ENCODE results near the gene TPCN1.

TPCN1 gene

GRCh38 chr12:113263431-113263963 is 42.2 kb downstream of the TPCN1 start:
- DNase-seq, result no peak

GRCh38 chr12:113266106-113266895 is 45.0 kb downstream of the TPCN1 start:
- DNase-seq, result no peak

DNA sequence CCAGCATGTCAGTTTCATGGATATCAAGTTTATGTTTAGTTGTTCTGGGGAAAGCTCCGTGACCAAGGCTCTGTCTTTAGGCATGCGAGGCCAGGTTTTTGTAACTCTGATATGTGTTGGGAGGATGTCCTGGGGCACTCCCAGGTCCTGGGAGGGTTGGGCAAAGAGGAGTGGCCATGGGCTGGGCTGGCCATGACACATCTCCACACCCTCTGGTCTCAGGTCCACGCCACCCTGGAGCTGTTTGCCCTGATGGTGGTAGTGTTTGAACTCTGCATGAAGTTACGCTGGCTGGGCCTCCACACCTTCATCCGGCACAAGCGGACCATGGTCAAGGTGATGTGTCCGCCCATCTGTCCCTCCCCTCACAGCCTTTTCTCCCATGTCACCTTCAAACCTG is 46.4 kb downstream of the TPCN1 start:
- no peak for DNase-seq

- DNase-seq, result no peak
Measured at GRCh38 chr12:113268136-113268535, 46.9 kb downstream of the TPCN1 start.

GRCh38 chr12:113268621-113269020 is 47.4 kb downstream of the TPCN1 start:
- DNase-seq, result no peak

DNA sequence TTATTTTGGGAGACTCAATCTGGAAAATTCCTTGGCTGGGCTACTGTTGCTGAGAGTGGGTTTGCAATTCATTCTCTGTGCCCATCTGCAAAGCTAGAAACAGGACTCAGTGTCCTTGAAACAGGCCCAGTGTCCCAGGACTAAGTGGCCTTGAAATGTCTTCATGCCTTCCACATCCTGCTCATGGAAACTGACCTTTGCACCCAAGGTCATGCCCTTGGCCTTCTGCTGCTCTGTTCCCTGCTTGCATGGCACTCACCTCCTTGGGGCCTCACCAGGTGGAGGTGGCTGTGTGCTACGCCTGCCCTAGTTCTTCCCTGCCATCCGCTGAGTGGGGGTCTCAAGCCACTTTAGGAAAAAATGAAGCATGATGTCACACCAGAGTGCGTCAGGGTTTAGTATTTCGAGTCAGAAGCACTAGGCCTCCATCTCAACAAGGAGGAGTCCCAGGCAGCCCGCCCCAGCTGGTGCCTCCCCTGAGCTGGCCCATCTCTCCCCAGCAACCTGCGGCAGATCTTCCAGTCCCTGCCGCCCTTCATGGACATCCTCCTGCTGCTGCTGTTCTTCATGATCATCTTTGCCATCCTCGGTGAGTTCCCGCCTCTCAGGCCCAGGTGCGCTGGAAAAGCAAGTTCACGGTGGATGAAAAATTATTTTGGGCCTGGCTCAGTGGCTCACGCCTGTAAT is 48.1 kb downstream of the TPCN1 start:
- no peak for DNase-seq

DNA sequence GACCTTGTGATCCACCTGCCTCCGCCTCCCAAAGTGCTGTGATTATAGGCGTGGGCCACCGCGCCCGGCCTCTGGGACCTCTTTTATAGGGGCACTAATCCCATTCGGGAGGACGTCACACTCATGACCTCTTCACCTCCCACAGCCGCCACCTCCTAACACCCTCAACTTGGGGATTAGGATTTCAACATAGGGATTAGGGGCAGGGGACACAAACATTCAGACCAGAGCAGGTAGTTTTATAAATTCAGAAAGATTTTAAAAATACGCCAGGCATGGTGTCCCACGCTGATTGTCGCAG is 49.4 kb downstream of the TPCN1 start:
- no peak for DNase-seq

GRCh38 chr12:113271466-113271852 is 50.2 kb downstream of the TPCN1 start:
- DNase-seq, result no peak

DNA sequence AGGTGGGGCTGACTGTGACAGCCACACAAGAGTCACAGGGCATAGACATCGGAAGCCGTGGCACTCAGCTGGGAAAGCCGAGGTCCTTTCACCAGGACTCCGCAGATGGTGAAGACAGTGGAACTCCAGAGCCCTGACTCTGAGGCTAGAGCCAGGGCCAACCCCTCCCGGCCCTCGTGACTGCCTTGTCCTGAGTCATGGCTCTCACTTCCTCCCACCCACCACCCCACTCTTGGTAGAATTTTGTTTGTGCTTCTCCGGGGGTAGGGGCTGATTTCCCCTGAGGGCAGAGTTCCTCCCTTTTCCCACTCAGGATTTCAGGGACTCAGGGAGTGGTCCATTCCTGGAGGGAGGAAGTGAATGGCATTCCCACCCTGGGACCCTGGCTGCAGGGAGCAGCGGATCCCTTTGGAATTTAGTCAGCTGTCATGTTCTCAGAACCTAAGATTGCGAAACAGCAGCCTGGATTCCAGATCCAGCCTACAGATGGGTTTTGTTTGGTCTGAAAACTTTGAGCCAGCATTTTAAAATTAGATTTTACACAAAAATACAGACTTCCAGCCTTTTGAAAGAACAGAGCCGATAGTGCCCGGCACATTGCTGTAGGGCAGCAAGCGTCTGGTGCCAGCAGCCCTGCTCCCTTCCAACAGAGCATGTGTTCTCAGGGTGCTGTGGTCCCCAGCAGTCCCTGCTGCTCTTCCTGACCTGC is 50.7 kb downstream of the TPCN1 start:
- no peak for DNase-seq

DNA sequence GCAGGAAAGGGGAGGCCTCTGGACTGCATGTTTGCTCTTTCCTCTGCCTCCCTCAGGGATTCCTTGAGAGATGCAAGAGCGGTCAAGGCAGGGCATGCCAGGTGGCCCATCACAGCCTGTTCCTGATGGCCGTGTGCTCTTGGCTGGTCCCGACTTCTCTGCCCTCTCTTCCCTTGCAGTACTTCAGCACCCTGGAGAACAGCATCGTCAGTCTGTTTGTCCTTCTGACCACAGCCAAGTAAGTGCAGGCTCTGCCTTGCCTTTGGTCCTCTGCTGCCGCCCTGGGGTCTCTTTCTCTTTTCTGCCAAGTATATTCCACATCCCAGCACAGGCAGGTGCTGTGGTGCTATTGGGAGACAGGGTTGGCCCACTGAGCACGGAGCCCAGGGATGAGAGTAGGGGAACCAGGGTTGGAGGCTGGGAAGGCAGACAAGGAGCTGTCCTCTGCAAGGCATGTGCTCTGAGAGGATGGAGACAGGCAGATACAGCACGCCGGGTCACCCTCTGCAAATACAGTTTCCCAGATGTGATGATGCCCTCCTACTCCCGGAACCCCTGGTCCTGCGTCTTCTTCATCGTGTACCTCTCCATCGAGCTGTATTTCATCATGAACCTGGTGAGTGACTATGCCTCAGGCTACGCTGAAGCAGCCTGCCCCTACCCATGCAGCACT is 51.9 kb downstream of the TPCN1 start:
- DNase-seq, result no peak

GRCh38 chr12:113274848-113275247 is 53.6 kb downstream of the TPCN1 start:
- no peak for DNase-seq

DNA sequence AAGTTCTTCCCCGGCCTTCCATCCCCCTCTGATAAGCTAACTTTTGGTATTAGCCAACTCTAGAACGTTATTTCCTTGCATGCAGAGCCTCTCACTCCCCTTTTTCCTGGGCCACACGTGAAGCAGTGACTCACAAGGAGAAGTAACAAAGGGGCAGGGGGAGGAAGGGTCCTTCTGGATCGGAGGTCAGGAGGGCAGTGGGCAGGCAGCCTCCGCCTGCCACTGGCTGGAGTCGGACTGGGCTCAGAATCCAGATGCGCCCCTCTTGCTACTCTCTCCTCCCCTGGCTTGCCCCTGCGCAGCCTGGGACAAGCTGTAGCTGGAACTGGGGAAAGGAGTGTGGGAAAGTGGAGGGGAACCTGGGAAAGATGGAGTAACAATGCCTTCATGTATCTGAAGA is 55.0 kb downstream of the TPCN1 start:
- no peak for DNase-seq

GRCh38 chr12:113276946-113277500 is 55.8 kb downstream of the TPCN1 start:
- DNase-seq, result no peak

DNA sequence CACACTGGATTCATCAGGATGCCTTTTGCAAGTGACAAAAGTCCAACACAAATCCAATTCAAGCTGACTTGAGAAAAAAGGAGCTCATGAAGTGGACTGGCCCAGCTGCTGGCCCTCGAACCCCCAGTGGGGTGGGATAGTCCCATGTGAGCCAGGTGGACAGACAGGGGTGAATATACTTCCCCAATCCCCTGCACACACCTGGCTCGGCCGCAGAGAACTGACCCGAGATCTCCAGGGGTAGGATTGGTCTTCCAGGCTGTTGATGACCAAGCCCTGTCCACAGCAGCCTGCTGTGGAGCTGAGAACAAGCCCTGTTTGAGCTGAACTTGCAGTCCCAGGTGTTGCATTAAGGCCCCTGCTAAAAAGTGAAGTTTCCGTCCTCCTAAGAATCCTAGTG is 56.2 kb downstream of the TPCN1 start:
- DNase-seq, result no peak

DNA sequence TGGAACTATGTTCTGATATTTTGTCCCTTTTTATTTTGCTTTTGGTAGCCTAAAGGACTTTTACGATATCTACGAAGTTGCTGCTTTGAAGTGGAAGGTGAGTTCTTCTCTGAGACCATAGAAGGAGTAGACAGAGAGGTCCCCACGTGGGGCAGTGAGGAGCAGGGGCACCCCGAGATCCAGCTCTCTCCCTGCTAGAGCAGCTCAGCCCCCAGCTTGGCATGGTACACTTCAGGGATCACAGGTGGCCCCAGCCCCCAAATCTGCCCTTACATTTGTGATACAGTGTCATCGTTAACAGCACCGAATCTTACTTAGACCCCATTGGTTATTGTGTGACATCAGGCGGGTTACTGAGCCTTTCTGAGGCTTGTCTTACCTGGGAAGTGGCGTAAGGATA is 56.9 kb downstream of the TPCN1 start:
- DNase-seq, result no peak

- no peak for DNase-seq
Measured at GRCh38 chr12:113278633-113279032, 57.4 kb downstream of the TPCN1 start.

DNA sequence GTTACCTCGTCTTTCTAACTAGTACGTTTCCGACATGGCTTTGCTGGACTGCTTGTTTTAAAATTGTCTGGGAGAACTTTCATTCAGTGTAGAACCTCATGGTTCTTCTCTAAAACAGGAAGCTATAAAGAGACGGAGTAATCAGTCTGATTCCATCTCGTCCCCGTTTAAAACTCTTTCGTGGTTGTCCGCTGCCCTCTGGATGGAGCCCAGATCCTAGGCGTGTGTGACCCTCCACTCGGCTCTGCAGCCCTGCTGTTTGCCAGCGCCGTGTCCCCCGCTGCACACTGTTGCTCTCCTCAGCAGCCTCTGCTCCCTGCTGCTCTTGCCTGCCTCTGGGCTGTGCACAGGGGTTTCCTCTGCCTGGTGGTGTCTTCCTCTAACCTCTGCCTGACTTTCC is 63.5 kb downstream of the TPCN1 start:
- no peak for DNase-seq

DNA sequence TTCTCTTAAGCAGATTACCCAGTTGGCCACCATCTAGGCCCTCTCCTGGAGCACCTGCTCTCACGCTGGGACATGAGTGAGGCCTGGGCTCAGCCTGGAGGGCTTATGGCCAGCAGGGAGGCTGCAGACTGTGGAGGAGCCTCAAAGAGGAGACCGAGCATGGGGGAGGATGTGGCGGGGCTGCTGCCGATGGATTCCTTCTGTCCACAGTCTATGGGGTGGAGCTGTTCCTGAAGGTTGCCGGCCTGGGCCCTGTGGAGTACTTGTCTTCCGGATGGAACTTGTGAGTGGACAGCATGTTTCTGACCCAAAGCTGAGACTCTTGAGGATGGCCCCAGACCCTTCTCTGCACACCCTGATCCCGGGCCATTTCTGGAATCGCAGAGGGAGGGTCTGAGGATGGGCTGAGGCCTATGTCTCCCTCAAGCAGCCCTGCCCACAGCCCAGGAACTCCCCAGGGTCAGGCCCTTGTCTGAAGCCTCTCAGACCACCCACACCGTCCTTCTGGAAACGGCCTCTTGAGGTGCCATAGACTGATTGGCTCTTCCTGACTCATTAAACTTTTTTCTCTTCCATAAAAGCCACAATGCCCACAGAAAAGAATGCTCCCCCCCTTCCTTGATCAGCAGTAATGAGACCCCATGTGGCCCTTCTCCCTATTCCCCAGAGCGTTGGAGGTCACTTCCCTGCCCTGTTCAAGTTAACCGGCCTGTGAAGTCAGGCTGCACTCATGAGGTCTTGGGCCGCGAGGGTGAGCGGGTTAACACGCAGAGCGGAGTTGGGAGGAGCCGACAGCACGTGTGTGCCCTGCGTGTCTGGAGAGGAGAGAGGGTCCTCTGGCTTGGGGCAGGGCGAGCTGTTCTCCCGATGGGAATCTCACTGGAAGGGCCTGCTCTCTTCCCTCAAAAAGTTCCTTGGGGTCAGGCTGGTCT is 64.7 kb downstream of the TPCN1 start:
- no peak for DNase-seq

GRCh38 chr12:113286712-113287111 is 65.4 kb downstream of the TPCN1 start:
- DNase-seq, result no peak

DNA sequence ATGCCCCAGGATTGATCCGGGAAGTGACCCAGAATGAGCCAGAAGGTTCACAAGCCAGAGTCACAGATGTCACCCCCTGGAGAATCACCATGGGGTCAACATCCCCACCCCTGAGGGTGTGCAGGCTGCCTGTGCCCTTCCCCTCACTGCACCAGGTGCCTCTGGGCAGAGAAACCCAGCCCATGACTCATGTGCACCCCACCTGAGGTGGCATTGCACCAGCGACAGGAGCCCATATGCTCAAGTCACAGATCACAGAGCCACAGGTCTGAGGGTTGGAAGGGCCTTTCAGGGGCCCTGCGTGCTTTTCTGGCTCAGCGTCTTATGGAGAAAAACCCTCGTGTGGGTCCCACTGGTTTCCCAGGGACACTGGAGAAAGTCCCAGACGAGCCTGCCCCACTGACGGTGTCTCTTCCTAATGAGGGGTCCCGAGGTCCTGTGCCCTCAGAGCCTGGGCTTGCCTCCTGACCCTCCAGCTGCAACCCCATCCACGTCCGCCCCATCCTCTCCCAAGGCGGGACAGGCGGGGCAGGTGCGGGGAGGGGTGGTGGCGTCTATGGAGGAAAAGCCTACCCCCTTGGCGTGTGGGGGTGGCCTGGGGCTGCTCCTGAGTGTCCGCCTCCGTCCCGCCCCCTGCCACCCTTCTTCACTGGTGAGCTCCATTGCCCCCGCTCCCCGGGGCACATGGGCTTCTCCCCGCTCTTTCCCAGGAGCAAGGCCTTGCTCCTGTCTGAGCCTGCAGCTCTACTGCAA is 66.1 kb downstream of the TPCN1 start:
- DNase-seq, result no peak

GRCh38 chr12:113287899-113288282 is 66.6 kb downstream of the TPCN1 start:
- no peak for DNase-seq
